ENCODE data around the gene ZNF135. TPM values are rescaled to one million over a fixed set of nuclear protein-coding genes. Genes with fewer than 3 reads are reported as not detected.

ZNF135 gene
- polyA plus RNA-seq, 1 of the 3 experiments (the other 2 are of a cell fraction) = 0.41 TPM

- TF ChIP-seq PBX3 (IDR thresholded peaks at IDR 0.05) = no peak
- TF ChIP-seq FOXJ3 (CRISPR knock-in tag; IDR thresholded peaks at IDR 0.05) = no peak
- TF ChIP-seq CHD2 (IDR thresholded peaks at IDR 0.05; ENCODE audit: low read length, partially characterized antibody) = no peak
- TF ChIP-seq MEF2A (IDR thresholded peaks at IDR 0.05; ENCODE audit: borderline replicate concordance, low read depth) = no peak
- TF ChIP-seq CTCF (IDR thresholded peaks at IDR 0.05) = no peak
- TF ChIP-seq ZBTB33 (IDR thresholded peaks at IDR 0.05; ENCODE audit: borderline replicate concordance, low read depth) = no peak
- TF ChIP-seq ELF1 (IDR thresholded peaks at IDR 0.05) = no peak
- TF ChIP-seq RAD21 (IDR thresholded peaks at IDR 0.05; ENCODE audit: low read length) = no peak
- TF ChIP-seq USF2 (IDR thresholded peaks at IDR 0.05; ENCODE audit: borderline replicate concordance, low read depth, low read length) = no peak
Measured at GRCh38 chr19:58085348-58085875, 26.3 kb downstream of the ZNF135 start (continued).

- Histone ChIP-seq H3K4me2 (no peak overlapping the region), H3F3A (replicated peaks; ENCODE audit: insufficient read depth) (no peaks in the 10 kb centered on the region), H4K20me1 (ENCODE audit: insufficient read depth) (no peaks in the 10 kb centered on the region), H3K27me3 (ENCODE audit: insufficient read depth) (no peaks in the 10 kb centered on the region), H3K79me2 (ENCODE audit: insufficient read depth) (no peaks in the 10 kb centered on the region), H3K4me3 (ENCODE audit: low read depth in 2 of 2, low read length in 1 of 2) (no peak overlapping the region), H3K9me2 (no peaks in the 10 kb centered on the region), H3K4me1 (ENCODE audit: control insufficient read depth in 1 of 2, insufficient read depth in 2 of 2, low read depth in 1 of 2, low read length in 1 of 2) (no peaks in the 10 kb centered on the region), H3K9me3 (no peaks in the 10 kb centered on the region), H3K36me3 (replicated peaks in 1 of 2; ENCODE audit: control insufficient read depth in 1 of 2, insufficient read depth in 2 of 2, low read length in 1 of 2) (no peaks in the 10 kb centered on the region), H3K27ac (ENCODE audit: low read depth in 2 of 2, low read length in 1 of 2) (no peak overlapping the region), H3K9ac (no peak overlapping the region), H2AFZ (ENCODE audit: low read depth) (no peak overlapping the region)
- no peak for DNase-seq
- no peak for TF ChIP-seq FOSL2 (IDR thresholded peaks at IDR 0.05; ENCODE audit: borderline replicate concordance, low read depth)
- TF ChIP-seq TAF1 (IDR thresholded peaks at IDR 0.05; ENCODE audit: borderline replicate concordance, low read depth, low read length) = no peak
- TF ChIP-seq CHD2 (IDR thresholded peaks at IDR 0.05; ENCODE audit: low read length, partially characterized antibody) = no peak
- ChIA-PET CTCF (no interaction called here), POLR2A (no interaction called here)
- 64% methylated on average over 10 of the region's 23 CpGs for WGBS (ENCODE audit: low lambda C conversion rate)
Measured at GRCh38 chr19:58086825-58087710, 28.0 kb downstream of the ZNF135 start.

Measured in SK-N-SH (cell line).